H9 (cell line): Measurements from ENCODE around the gene PRR7. TPM values are rescaled to one million over a fixed set of nuclear protein-coding genes. Genes with fewer than 3 reads are reported as not detected.

Experiments
- DNase-seq: peaks from one replicate; pipeline ENCODE4 v3.0.0-alpha.2; 2017
- H2AFZ ChIP-seq: one replicate; pipeline ENCODE4 v1.6.1; 2013; ENCODE audit warnings: mild to moderate bottlenecking, low read length, control low read depth, moderate library complexity
- H2AK5ac ChIP-seq: 2 replicates; pipeline ENCODE4 v1.6.1; 2013; ENCODE audit warnings: low read length, control low read depth, mixed read lengths; ENCODE audit not compliant: insufficient read length
- H2BK120ac ChIP-seq: one replicate; pipeline ENCODE4 v1.6.1; 2013; ENCODE audit warnings: low read depth, mild to moderate bottlenecking, low read length, control low read depth, inconsistent platforms; ENCODE audit not compliant: poor library complexity, severe bottlenecking
- H2BK12ac ChIP-seq: 2 replicates; pipeline ENCODE4 v1.6.1; 2013; ENCODE audit warnings: low read length, control low read depth, mixed read lengths, low read depth; ENCODE audit not compliant: insufficient read length
- H2BK15ac ChIP-seq: 2 replicates; pipeline ENCODE4 v1.6.1; 2013; ENCODE audit warnings: low read depth, low read length, control low read depth
- H2BK20ac ChIP-seq: one replicate; pipeline ENCODE4 v1.6.1; 2013; ENCODE audit warnings: low read depth, mild to moderate bottlenecking, low read length, control low read depth, inconsistent platforms; ENCODE audit not compliant: poor library complexity, severe bottlenecking
- H2BK5ac ChIP-seq: 2 replicates; pipeline ENCODE4 v1.6.1; 2013; ENCODE audit warnings: low read length, control low read depth, mixed read lengths; ENCODE audit not compliant: insufficient read length
- H3K14ac ChIP-seq: 2 replicates; pipeline ENCODE4 v1.6.1; 2013; ENCODE audit warnings: low read length, control low read depth; ENCODE audit not compliant: insufficient read depth
- H3K18ac ChIP-seq: 2 replicates; pipeline ENCODE4 v1.6.1; 2013; ENCODE audit warnings: low read depth, mild to moderate bottlenecking, mixed read lengths, low read length, control low read depth; ENCODE audit not compliant: insufficient read length
- H3K23ac ChIP-seq: 2 replicates; pipeline ENCODE4 v1.6.1; 2013; ENCODE audit warnings: low read length, control low read depth, mixed read lengths, low read depth; ENCODE audit not compliant: insufficient read length
- H3K23me2 ChIP-seq: 2 replicates; pipeline ENCODE4 v1.6.1; 2013; ENCODE audit warnings: low read depth, mild to moderate bottlenecking, mixed read lengths, low read length, control low read depth; ENCODE audit not compliant: insufficient read length, poor library complexity, severe bottlenecking
- H3K27ac ChIP-seq: 2 replicates; pipeline ENCODE4 v1.5.1; 2013; ENCODE audit warnings: low read length, control low read depth, mixed read lengths, low read depth; ENCODE audit not compliant: insufficient read length
- H3K27me3 ChIP-seq: 2 replicates; pipeline ENCODE4 v1.6.1; 2013; ENCODE audit warnings: low read length, control low read depth, inconsistent platforms; ENCODE audit not compliant: insufficient read depth
- H3K4ac ChIP-seq: 2 replicates; pipeline ENCODE4 v1.6.1; 2013; ENCODE audit warnings: low read depth, mild to moderate bottlenecking, control low read depth, inconsistent platforms, low read length, moderate library complexity
- H3K4me1 ChIP-seq: 2 replicates; pipeline ENCODE4 v1.6.1; 2013; ENCODE audit warnings: low read length, control low read depth, inconsistent platforms; ENCODE audit not compliant: insufficient read depth
- H3K4me2 ChIP-seq: 2 replicates; pipeline ENCODE4 v1.6.1; 2013; ENCODE audit warnings: low read length, control low read depth, mixed read lengths; ENCODE audit not compliant: insufficient read length, insufficient read depth
- H3K56ac ChIP-seq: 2 replicates; pipeline ENCODE4 v1.6.1; 2013; ENCODE audit warnings: low read depth, mild to moderate bottlenecking, mixed read lengths, low read length, control low read depth; ENCODE audit not compliant: insufficient read length
- H3K79me1 ChIP-seq: 2 replicates; pipeline ENCODE4 v1.6.1; 2013; ENCODE audit warnings: low read depth, mild to moderate bottlenecking, moderate library complexity, low read length, control low read depth, inconsistent platforms; ENCODE audit not compliant: insufficient read depth, poor library complexity, severe bottlenecking
- H3K79me2 ChIP-seq: 2 replicates; pipeline ENCODE4 v1.6.1; 2013; ENCODE audit warnings: low read length, control low read depth, inconsistent platforms; ENCODE audit not compliant: insufficient read depth
- H3K9ac ChIP-seq: 2 replicates; pipeline ENCODE4 v1.6.1; 2013; ENCODE audit warnings: low read length, control low read depth, mixed read lengths; ENCODE audit not compliant: insufficient read length; ENCODE audit errors: extremely low read depth
- H3K9me3 ChIP-seq: one replicate; pipeline ENCODE4 v1.6.1; 2013; ENCODE audit warnings: low read depth, low read length, inconsistent platforms; ENCODE audit not compliant: control insufficient read depth
- H3T11ph ChIP-seq: one replicate; pipeline ENCODE4 v1.6.1; 2013; ENCODE audit warnings: mild to moderate bottlenecking, low read length, control low read depth, inconsistent platforms
- H4K20me1 ChIP-seq: one replicate; pipeline ENCODE4 v1.6.1; 2013; ENCODE audit not compliant: control insufficient read depth, insufficient read length, insufficient read depth
- H4K5ac ChIP-seq: 2 replicates; pipeline ENCODE4 v1.6.1; 2013; ENCODE audit warnings: low read depth, mild to moderate bottlenecking, mixed read lengths, low read length, control low read depth; ENCODE audit not compliant: insufficient read length
- H4K8ac ChIP-seq: replicated peaks from 2 replicates; pipeline ENCODE4 v1.6.1; 2013; ENCODE audit warnings: low read length, control low read depth, mixed read lengths, low read depth; ENCODE audit not compliant: insufficient read length
- H4K91ac ChIP-seq: 2 replicates; pipeline ENCODE4 v1.6.1; 2013; ENCODE audit warnings: low read depth, mild to moderate bottlenecking, moderate library complexity, mixed read lengths, low read length, control low read depth; ENCODE audit not compliant: insufficient read length
- H3K27ac Mint-ChIP-seq, 3 experiments: 2 replicates in 2 of 3; 3 replicates in 1 of 3; pipeline ENCODE4 v1.8.0; 2020 to 2021; ENCODE audit warnings: mixed read lengths in 3 of 3, mild to moderate bottlenecking in 1 of 3, moderate library complexity in 1 of 3
- H3K27me3 Mint-ChIP-seq: 2 replicates; pipeline ENCODE4 v1.8.0; 2021; ENCODE audit warnings: low read depth, mild to moderate bottlenecking, moderate library complexity, mixed read lengths
- H3K36me3 Mint-ChIP-seq, 3 experiments: 2 replicates in 2 of 3; 3 replicates in 1 of 3; pipeline ENCODE4 v1.8.0; 2020 to 2021; ENCODE audit warnings: low read depth in 3 of 3, mixed read lengths in 3 of 3; ENCODE audit not compliant: insufficient read depth in 1 of 3
- H3K4me1 Mint-ChIP-seq, 2 experiments: 2 replicates each; pipeline ENCODE4 v1.8.0; 2020; ENCODE audit warnings: mixed read lengths in 2 of 2
- H3K4me3 Mint-ChIP-seq, 2 experiments: 2 replicates in 1 of 2; 3 replicates in 1 of 2; pipeline ENCODE4 v1.8.0; 2020 to 2021; ENCODE audit warnings: mild to moderate bottlenecking in 2 of 2, mixed read lengths in 2 of 2, moderate library complexity in 1 of 2
- H3K9me3 Mint-ChIP-seq, 2 experiments: 2 replicates in 1 of 2; 3 replicates in 1 of 2; pipeline ENCODE4 v1.8.0; 2020; ENCODE audit warnings: mild to moderate bottlenecking in 2 of 2, mixed read lengths in 2 of 2, moderate library complexity in 1 of 2
- WGBS: extraction: QIAGEN DNeasy Blood & Tissue Kit; methylation state at CpG from one replicate; pipeline ENCODE4 v1.1.7; 2013; ENCODE audit warnings: missing lambda C conversion rate, low lambda C conversion rate, mixed read lengths; ENCODE audit not compliant: insufficient read length; ENCODE audit errors: extremely low coverage; 5-methylcytosine and 5-hydroxymethylcytosine counted together
- total RNA-seq: library from RNA; stranded (reverse); gene quantifications from 2 replicates; pipeline ENCODE4 v1.2.1, GENCODE V29; 2021
- TF ChIP-seq, protein P1 (sequence below): fragments of 200-600 bp; sonication (generic); conservative IDR thresholded peaks from 3 replicates; pipeline ENCODE4 v1.8.0; 2021; ENCODE audit warnings: antibody characterized with exemption, mild to moderate bottlenecking

Gene PRR7
- total RNA-seq, 1 experiment from 2014 or later: 9.6 TPM

DNA sequence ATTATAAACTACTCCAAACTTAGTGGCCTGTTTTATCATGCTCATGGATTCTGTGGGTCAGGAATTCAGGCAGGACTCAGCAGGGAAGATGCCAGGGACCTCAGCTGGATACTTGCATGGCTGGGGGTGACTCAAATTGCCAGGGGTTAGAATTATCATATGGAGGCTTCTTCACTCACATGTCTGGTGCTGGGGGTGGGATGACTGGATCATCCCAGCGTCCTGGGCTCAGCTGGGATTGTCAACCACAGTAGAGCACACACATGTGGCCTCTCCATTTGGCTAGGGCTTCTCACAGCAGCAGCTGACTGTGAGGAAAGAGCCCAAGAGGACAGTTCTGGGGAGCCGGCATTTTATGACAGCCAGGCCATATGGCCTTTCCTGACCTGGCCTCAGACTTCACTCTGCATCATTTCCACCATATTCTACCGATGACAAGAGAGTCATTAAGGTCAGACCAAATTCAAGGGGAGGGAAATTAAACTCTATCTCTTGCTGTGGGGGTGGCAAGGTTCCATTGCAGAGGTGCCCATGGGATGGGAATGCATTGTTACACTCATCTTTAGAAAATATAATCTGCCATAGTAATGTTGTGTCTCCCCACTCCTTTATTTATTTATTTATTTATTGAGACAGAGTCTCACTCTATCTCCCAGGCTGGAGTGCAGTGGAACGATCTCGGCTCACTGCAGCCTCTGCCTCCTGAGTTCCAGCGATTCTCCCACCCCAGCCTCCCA, 25.4 kb upstream of the PRR7 start:
- H3K9me3 Mint-ChIP-seq: no peaks in the 10 kb centered on the region
- Histone ChIP-seq H3K9ac (no peak overlapping the region), H4K91ac (no peak overlapping the region), H4K20me1 (no peaks in the 10 kb centered on the region), H3K4me1 (no peaks in the 10 kb centered on the region), H4K5ac (no peak overlapping the region), H2BK15ac (no peak overlapping the region), H2BK120ac (no peak overlapping the region), H3K27me3 (no peaks in the 10 kb centered on the region), H2AK5ac (no peak overlapping the region), H3K9me3 (no peaks in the 10 kb centered on the region), H3K14ac (no peak overlapping the region), H2BK5ac (no peak overlapping the region), H3K27ac (no peak overlapping the region), H2BK20ac (no peak overlapping the region), H3K79me2 (no peaks in the 10 kb centered on the region), H3K79me1 (no peaks in the 10 kb centered on the region), H3K4me2 (no peak overlapping the region), H3K23me2 (no peaks in the 10 kb centered on the region), H4K8ac (no peak overlapping the region), H3T11ph (no peak overlapping the region), H3K23ac (no peak overlapping the region), H3K18ac (no peak overlapping the region), H2BK12ac (no peak overlapping the region), H3K4ac (no peak overlapping the region), H3K56ac (no peak overlapping the region), H2AFZ (no peak overlapping the region)
- H3K27ac Mint-ChIP-seq: no peak overlapping the region; a peak in 1 of 7 replicates
- H3K4me3 Mint-ChIP-seq: no peak overlapping the region
- no peak for DNase-seq
- no peaks in the 10 kb centered on the region; a peak in 1 of 7 replicates for H3K36me3 Mint-ChIP-seq
- H3K27me3 Mint-ChIP-seq: peaks cover 12% of the 10 kb centered on the region
- H3K4me1 Mint-ChIP-seq: peaks cover 10 to 11% of the 10 kb centered on the region in 2 experiments
- TF ChIP-seq, protein P1, sequence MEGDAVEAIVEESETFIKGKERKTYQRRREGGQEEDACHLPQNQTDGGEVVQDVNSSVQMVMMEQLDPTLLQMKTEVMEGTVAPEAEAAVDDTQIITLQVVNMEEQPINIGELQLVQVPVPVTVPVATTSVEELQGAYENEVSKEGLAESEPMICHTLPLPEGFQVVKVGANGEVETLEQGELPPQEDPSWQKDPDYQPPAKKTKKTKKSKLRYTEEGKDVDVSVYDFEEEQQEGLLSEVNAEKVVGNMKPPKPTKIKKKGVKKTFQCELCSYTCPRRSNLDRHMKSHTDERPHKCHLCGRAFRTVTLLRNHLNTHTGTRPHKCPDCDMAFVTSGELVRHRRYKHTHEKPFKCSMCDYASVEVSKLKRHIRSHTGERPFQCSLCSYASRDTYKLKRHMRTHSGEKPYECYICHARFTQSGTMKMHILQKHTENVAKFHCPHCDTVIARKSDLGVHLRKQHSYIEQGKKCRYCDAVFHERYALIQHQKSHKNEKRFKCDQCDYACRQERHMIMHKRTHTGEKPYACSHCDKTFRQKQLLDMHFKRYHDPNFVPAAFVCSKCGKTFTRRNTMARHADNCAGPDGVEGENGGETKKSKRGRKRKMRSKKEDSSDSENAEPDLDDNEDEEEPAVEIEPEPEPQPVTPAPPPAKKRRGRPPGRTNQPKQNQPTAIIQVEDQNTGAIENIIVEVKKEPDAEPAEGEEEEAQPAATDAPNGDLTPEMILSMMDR: no peak
- no CpG with 5 or more reads among the region's 6 CpGs for WGBS
